ENCODE data around the gene IFT88.
A peak's percentile ranks its signal among the peaks of the same experiment; 100 is the strongest.

The IFT88 gene

GRCh38 chr13:20702530-20702914 is 135.6 kb downstream of the IFT88 start:
- TF ChIP-seq RAD21 (IDR thresholded peaks at IDR 0.05; ENCODE audit: low read depth) (no peak), TAF1 (IDR thresholded peaks at IDR 0.05; ENCODE audit: low read depth) (no peak)

GRCh38 chr13:20702915-20703779 is 136.2 kb downstream of the IFT88 start, which contains the start of gene IL17D:
TSS of gene IL17D (plus strand) at chr13:20703699. CDS start at chr13:20704002, 303 bp downstream.
- TF ChIP-seq USF1 (IDR thresholded peaks at IDR 0.05), result no peak
- no peak for TF ChIP-seq REST (IDR thresholded peaks at IDR 0.05; ENCODE audit: low read depth)
- TF ChIP-seq EGR1 (IDR thresholded peaks at IDR 0.05), result no peak
- no peak for TF ChIP-seq RAD21 (IDR thresholded peaks at IDR 0.05; ENCODE audit: low read depth)
- TF ChIP-seq CREB1 (IDR thresholded peaks at IDR 0.05; ENCODE audit: low read depth), result no peak
- no peak for TF ChIP-seq TCF12 (IDR thresholded peaks at IDR 0.05; ENCODE audit: low read depth)
- no peak for TF ChIP-seq CEBPB (IDR thresholded peaks at IDR 0.05)
- TF ChIP-seq TEAD4 (IDR thresholded peaks at IDR 0.05), result no peak
- no peak for TF ChIP-seq NFIC (IDR thresholded peaks at IDR 0.05)
- TF ChIP-seq ZBTB7A (IDR thresholded peaks at IDR 0.05; ENCODE audit: low read depth), result no peak
- TF ChIP-seq MAX (IDR thresholded peaks at IDR 0.05), result no peak
- no peak for TF ChIP-seq FOXM1 (IDR thresholded peaks at IDR 0.05; ENCODE audit: borderline replicate concordance, low read depth)
- TF ChIP-seq EP300 (IDR thresholded peaks at IDR 0.05; ENCODE audit: borderline replicate concordance), result no peak
- TF ChIP-seq TAF1 (IDR thresholded peaks at IDR 0.05; ENCODE audit: low read depth), result no peak

GRCh38 chr13:20703780-20704458 is 137.0 kb downstream of the IFT88 start:
- peak; percentile 79 for TF ChIP-seq MAX (IDR thresholded peaks at IDR 0.05)
- TF ChIP-seq TCF12 (IDR thresholded peaks at IDR 0.05; ENCODE audit: low read depth), result peak; percentile 64; the same call in 1 of the 2 replicates
- no peak for TF ChIP-seq REST (IDR thresholded peaks at IDR 0.05; ENCODE audit: low read depth)
- TF ChIP-seq EGR1 (IDR thresholded peaks at IDR 0.05), result peak; percentile 64
- TF ChIP-seq CEBPB (IDR thresholded peaks at IDR 0.05), result no peak
- no peak for TF ChIP-seq CREB1 (IDR thresholded peaks at IDR 0.05; ENCODE audit: low read depth)
- no peak for TF ChIP-seq FOXM1 (IDR thresholded peaks at IDR 0.05; ENCODE audit: borderline replicate concordance, low read depth)
- peak; percentile 6; the same call in 1 of the 2 replicates for TF ChIP-seq RAD21 (IDR thresholded peaks at IDR 0.05; ENCODE audit: low read depth)
- peak; percentile 74; the same call in 1 of the 2 replicates for TF ChIP-seq ZBTB7A (IDR thresholded peaks at IDR 0.05; ENCODE audit: low read depth)
- TF ChIP-seq TEAD4 (IDR thresholded peaks at IDR 0.05), result peak; percentile 31; the same call in 1 of the 2 replicates
- TF ChIP-seq YY1 (IDR thresholded peaks at IDR 0.05; ENCODE audit: low read depth), result no peak
- no peak for TF ChIP-seq NFIC (IDR thresholded peaks at IDR 0.05)
- TF ChIP-seq TAF1 (IDR thresholded peaks at IDR 0.05; ENCODE audit: low read depth), result no peak
- TF ChIP-seq EP300 (IDR thresholded peaks at IDR 0.05; ENCODE audit: borderline replicate concordance), result peak; percentile 37; the same call in 1 of the 2 replicates
- no peak for TF ChIP-seq USF1 (IDR thresholded peaks at IDR 0.05)

GRCh38 chr13:20704459-20705069 is 137.6 kb downstream of the IFT88 start:
- TF ChIP-seq RAD21 (IDR thresholded peaks at IDR 0.05; ENCODE audit: low read depth), result no peak
- no peak for TF ChIP-seq ZBTB7A (IDR thresholded peaks at IDR 0.05; ENCODE audit: low read depth)
- no peak for TF ChIP-seq TCF12 (IDR thresholded peaks at IDR 0.05; ENCODE audit: low read depth)
- no peak for TF ChIP-seq CREB1 (IDR thresholded peaks at IDR 0.05; ENCODE audit: low read depth)
- no peak for TF ChIP-seq YY1 (IDR thresholded peaks at IDR 0.05; ENCODE audit: low read depth)
- no peak for TF ChIP-seq TEAD4 (IDR thresholded peaks at IDR 0.05)
- TF ChIP-seq EGR1 (IDR thresholded peaks at IDR 0.05), result no peak
- no peak for TF ChIP-seq EP300 (IDR thresholded peaks at IDR 0.05; ENCODE audit: borderline replicate concordance)
- no peak for TF ChIP-seq CEBPB (IDR thresholded peaks at IDR 0.05)
- TF ChIP-seq NFIC (IDR thresholded peaks at IDR 0.05), result no peak
- TF ChIP-seq USF1 (IDR thresholded peaks at IDR 0.05), result no peak
- no peak for TF ChIP-seq TAF1 (IDR thresholded peaks at IDR 0.05; ENCODE audit: low read depth)
- no peak for TF ChIP-seq FOXM1 (IDR thresholded peaks at IDR 0.05; ENCODE audit: borderline replicate concordance, low read depth)
- no peak for TF ChIP-seq MAX (IDR thresholded peaks at IDR 0.05)
- no peak for TF ChIP-seq REST (IDR thresholded peaks at IDR 0.05; ENCODE audit: low read depth)

Measured in Ishikawa (cell line).